Suprapubic skin (tissue), 4 donors: ENCODE results near the gene CAV3. TPM values are rescaled to one million over a fixed set of nuclear protein-coding genes. Genes with fewer than 3 reads are reported as not detected.

Experiments used
- DNase-seq, 2 donors: peaks; one replicate each; pipeline ENCODE4 v3.0.0-alpha.2; 2019; ENCODE audit warnings: low spot score in 2 of 2
- H3K27ac ChIP-seq: fragments of 200-600 bp; sonication (generic); one replicate; pipeline ENCODE4 v1.5.1; 2019
- H3K27me3 ChIP-seq: fragments of 200-600 bp; sonication (generic); one replicate; pipeline ENCODE4 v1.5.1; 2019
- H3K36me3 ChIP-seq: fragments of 200-600 bp; sonication (generic); one replicate; pipeline ENCODE4 v1.5.1; 2019
- H3K4me1 ChIP-seq: fragments of 200-600 bp; sonication (generic); one replicate; pipeline ENCODE4 v1.5.1; 2019
- H3K4me3 ChIP-seq: fragments of 200-600 bp; sonication (generic); one replicate; pipeline ENCODE4 v1.5.1; 2019; ENCODE audit warnings: mild to moderate bottlenecking
- H3K9me3 ChIP-seq: fragments of 200-600 bp; sonication (generic); one replicate; pipeline ENCODE4 v1.5.1; 2019
- EP300 ChIP-seq: sonication (generic); formaldehyde crosslinking; IDR thresholded peaks from one replicate; pipeline ENCODE4 v1.6.1; 2017; ENCODE audit warnings: antibody characterized with exemption
- POLR2A ChIP-seq, 2 donors: fragments of 450-650 bp; IDR thresholded peaks; one replicate each; pipeline ENCODE4 v1.6.1; 2017; ENCODE audit warnings: antibody characterized with exemption in 2 of 2, mild to moderate bottlenecking in 2 of 2, moderate library complexity in 2 of 2
- POLR2AphosphoS5 ChIP-seq, 3 donors: sonication (generic); formaldehyde crosslinking; IDR thresholded peaks; one replicate each; pipeline ENCODE4 v1.6.1; 2017; ENCODE audit warnings: antibody characterized with exemption in 3 of 3
- WGBS: methylation state at CpG from one replicate; pipeline ENCODE4 v1.1.5; 2018; 5-methylcytosine and 5-hydroxymethylcytosine counted together
- total RNA-seq, 4 donors: library from RNA; depleted of rRNA; stranded (reverse); fragments of >200 nt; gene quantifications; one replicate each; pipeline ENCODE4 v1.1.0, GENCODE V29; 2016
- TF ChIP-seq, protein P1 (sequence below), 2 donors: fragments of 200-600 bp in 1 of 2; fragments of 450-650 bp in 1 of 2; sonication (generic) in 1 of 2; IDR thresholded peaks; one replicate each; pipeline ENCODE4 v1.5.1; 2016 to 2019; ENCODE audit warnings: antibody characterized with exemption in 2 of 2, mild to moderate bottlenecking in 1 of 2, moderate library complexity in 1 of 2

Gene CAV3
- total RNA-seq, 4 donors from 2014 or later = not detected

DNA sequence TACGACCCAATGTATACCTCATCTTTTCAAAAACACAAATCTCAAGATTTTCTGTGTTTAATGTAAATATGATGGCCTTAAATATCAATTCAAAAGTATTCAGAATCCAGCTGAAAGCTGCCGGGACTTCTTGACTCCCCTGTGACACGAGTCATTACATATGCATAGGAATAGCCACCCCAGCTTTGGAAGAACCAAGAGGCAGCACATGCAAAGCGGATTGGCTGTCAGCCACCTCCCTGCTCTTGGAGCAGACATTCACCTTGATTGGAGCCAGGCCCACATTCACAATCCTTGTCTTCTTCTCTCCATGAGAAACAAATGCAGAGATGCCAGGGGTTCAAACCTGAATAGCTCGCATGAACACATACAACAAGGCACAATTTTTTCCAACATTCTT lies 10.8 kb upstream of the CAV3 start:
- peak in 1 of 2 donors; percentile 8 for DNase-seq
- Histone ChIP-seq H3K9me3 (no peaks in the 10 kb centered on the region), H3K4me1 (no peaks in the 10 kb centered on the region), H3K27ac (no peak overlapping the region), H3K36me3 (no peaks in the 10 kb centered on the region), H3K4me3 (no peak overlapping the region), H3K27me3 (no peaks in the 10 kb centered on the region)
- 58% methylated on average over 5 of the region's 5 CpGs for WGBS
- no peak for TF ChIP-seq POLR2A (IDR thresholded peaks at IDR 0.05)
- no peak for TF ChIP-seq EP300
- TF ChIP-seq, protein P1, sequence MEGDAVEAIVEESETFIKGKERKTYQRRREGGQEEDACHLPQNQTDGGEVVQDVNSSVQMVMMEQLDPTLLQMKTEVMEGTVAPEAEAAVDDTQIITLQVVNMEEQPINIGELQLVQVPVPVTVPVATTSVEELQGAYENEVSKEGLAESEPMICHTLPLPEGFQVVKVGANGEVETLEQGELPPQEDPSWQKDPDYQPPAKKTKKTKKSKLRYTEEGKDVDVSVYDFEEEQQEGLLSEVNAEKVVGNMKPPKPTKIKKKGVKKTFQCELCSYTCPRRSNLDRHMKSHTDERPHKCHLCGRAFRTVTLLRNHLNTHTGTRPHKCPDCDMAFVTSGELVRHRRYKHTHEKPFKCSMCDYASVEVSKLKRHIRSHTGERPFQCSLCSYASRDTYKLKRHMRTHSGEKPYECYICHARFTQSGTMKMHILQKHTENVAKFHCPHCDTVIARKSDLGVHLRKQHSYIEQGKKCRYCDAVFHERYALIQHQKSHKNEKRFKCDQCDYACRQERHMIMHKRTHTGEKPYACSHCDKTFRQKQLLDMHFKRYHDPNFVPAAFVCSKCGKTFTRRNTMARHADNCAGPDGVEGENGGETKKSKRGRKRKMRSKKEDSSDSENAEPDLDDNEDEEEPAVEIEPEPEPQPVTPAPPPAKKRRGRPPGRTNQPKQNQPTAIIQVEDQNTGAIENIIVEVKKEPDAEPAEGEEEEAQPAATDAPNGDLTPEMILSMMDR (IDR thresholded peaks at IDR 0.05) = no peak
- no peak for TF ChIP-seq POLR2AphosphoS5 (IDR thresholded peaks at IDR 0.05)

GRCh38 chr3:8723612-8724011 lies 10.0 kb upstream of the CAV3 start:
- TF ChIP-seq, protein P1 (IDR thresholded peaks at IDR 0.05) = no peak
- TF ChIP-seq POLR2AphosphoS5 (IDR thresholded peaks at IDR 0.05) (no peak), POLR2A (IDR thresholded peaks at IDR 0.05) (no peak)
- no peaks in the 10 kb centered on the region for H3K36me3 ChIP-seq

DNA sequence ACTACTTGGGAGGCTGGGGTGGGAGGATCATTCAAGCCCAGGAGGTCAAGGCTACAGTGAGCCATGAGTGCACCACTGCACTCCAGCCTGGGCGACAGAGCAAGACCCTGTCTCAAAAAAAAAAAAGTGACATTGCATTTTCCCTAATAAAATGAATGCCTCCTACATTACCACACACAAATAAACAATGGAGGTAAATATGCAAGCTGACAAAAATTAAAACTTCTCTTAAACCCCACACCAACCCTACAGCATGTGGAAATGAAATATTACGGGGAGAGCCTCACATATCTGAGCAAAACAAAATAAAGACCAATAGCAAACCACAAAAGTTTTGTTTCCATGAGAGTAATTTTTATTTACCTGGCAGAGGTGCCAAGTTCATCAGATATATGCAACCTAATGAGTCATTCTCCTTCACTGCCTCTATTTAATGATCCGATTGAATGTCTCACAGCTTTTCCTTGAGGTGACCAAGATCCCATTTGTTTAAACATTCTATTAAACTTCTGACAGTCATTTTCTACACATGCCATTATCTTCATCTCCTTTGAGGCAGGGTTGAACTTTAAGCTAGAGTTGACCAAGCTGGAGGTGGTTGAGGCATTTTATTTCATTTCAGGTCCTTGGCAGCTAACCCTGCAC lies 9.4 kb upstream of the CAV3 start:
- Histone ChIP-seq H3K4me3 (no peak overlapping the region), H3K27me3 (no peaks in the 10 kb centered on the region), H3K27ac (no peak overlapping the region), H3K36me3 (no peaks in the 10 kb centered on the region), H3K9me3 (no peaks in the 10 kb centered on the region), H3K4me1 (no peaks in the 10 kb centered on the region)
- DNase-seq = peak in 1 of 2 donors; percentile 29
- 67% methylated on average over 3 of the region's 3 CpGs for WGBS
- TF ChIP-seq, protein P1 (IDR thresholded peaks at IDR 0.05) = no peak
- TF ChIP-seq POLR2AphosphoS5 (IDR thresholded peaks at IDR 0.05) (no peak), POLR2A (IDR thresholded peaks at IDR 0.05) (no peak), EP300 (no peak)

More at GRCh38 chr3:8723612-8724011, 10.0 kb upstream of the CAV3 start:
- Histone ChIP-seq H3K4me3 (no peak overlapping the region), H3K27me3 (no peaks in the 10 kb centered on the region), H3K27ac (no peak overlapping the region), H3K4me1 (no peaks in the 10 kb centered on the region), H3K9me3 (no peaks in the 10 kb centered on the region)
- WGBS = 66% methylated on average over 3 of the region's 3 CpGs
- DNase-seq = peak in 1 of 2 donors; percentile 16

- 77% methylated on average over 9 of the region's 9 CpGs for WGBS
- peak in 1 of 2 donors; percentile 62 for DNase-seq
These were observed 5.7 kb upstream of the CAV3 start for GRCh38 chr3:8727605-8728512.

More at GRCh38 chr3:8727605-8728512, 5.7 kb upstream of the CAV3 start:
- no peaks in the 10 kb centered on the region for H3K36me3 ChIP-seq
- H3K4me3 ChIP-seq = no peak overlapping the region
- H3K27ac ChIP-seq = no peak overlapping the region
- no peaks in the 10 kb centered on the region for H3K4me1 ChIP-seq
- no peaks in the 10 kb centered on the region for H3K9me3 ChIP-seq
- TF ChIP-seq, protein P1 (IDR thresholded peaks at IDR 0.05) = no peak
- no peak for TF ChIP-seq POLR2AphosphoS5 (IDR thresholded peaks at IDR 0.05)
- no peak for TF ChIP-seq EP300
- TF ChIP-seq POLR2A (IDR thresholded peaks at IDR 0.05) = no peak
- no peaks in the 10 kb centered on the region for H3K27me3 ChIP-seq
